B cell (primary cell): ENCODE measurements around the gene NUBP2.

ENCODE experiments used
- EZH2 ChIP-seq: IDR thresholded peaks from 2 replicates; pipeline ENCODE4 v1.6.1; 2012; ENCODE audit warnings: borderline replicate concordance, low read depth, mild to moderate bottlenecking, moderate library complexity, low read length; ENCODE audit not compliant: insufficient read depth, poor library complexity, severe bottlenecking
- TF ChIP-seq, protein P1 (sequence below): fragments of 200-600 bp; IDR thresholded peaks from one replicate; pipeline ENCODE4 v1.8.0; 2022; ENCODE audit warnings: antibody characterized with exemption, mild to moderate bottlenecking

DNA sequence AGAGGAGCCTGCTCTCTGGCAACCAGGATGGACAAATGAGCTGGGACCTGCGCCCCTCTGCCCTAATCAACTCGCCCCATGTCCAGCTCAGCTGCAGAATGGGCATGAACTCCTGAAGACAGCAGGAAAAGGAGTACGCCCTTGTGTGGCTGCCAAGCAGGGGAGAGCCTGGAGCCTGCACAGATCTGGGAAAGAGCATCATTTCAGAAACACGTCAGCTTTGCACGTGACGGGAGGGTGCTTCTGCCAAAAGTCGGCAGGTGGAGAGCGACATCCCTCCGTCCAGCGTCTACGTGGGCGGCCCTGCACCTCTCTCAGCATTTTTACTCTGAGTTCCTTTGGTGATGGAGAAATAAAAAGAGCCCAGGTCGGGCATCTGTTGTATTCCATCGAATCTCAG, 29.9 kb upstream of the NUBP2 start:
- TF ChIP-seq EZH2 = no peak
- TF ChIP-seq, protein P1, sequence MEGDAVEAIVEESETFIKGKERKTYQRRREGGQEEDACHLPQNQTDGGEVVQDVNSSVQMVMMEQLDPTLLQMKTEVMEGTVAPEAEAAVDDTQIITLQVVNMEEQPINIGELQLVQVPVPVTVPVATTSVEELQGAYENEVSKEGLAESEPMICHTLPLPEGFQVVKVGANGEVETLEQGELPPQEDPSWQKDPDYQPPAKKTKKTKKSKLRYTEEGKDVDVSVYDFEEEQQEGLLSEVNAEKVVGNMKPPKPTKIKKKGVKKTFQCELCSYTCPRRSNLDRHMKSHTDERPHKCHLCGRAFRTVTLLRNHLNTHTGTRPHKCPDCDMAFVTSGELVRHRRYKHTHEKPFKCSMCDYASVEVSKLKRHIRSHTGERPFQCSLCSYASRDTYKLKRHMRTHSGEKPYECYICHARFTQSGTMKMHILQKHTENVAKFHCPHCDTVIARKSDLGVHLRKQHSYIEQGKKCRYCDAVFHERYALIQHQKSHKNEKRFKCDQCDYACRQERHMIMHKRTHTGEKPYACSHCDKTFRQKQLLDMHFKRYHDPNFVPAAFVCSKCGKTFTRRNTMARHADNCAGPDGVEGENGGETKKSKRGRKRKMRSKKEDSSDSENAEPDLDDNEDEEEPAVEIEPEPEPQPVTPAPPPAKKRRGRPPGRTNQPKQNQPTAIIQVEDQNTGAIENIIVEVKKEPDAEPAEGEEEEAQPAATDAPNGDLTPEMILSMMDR = no peak
